Measurements from ENCODE around the gene OR1L6.

Gene OR1L6, protein sequence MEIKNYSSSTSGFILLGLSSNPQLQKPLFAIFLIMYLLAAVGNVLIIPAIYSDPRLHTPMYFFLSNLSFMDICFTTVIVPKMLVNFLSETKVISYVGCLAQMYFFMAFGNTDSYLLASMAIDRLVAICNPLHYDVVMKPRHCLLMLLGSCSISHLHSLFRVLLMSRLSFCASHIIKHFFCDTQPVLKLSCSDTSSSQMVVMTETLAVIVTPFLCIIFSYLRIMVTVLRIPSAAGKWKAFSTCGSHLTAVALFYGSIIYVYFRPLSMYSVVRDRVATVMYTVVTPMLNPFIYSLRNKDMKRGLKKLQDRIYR

DNA sequence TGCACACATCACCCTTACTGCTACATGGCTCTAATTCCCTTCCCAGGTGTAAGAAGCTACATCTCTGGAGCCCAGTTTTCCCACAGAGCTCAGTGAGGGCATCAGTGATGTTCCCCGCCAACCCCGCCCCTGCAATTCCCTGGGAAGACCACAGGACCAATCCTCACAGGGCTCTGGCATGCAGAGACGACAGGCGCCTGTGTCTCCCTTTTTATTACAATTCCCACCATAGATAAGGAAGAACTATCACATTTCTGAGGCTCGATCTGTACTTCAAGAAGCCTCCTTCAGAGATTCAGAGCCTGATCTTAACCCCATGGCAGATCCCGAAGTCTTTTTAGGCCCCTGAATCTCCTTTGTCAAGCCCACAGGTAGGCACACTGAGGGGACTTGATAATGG lies at the start of gene OR1L6:
Gene OR1L6, plus strand, starts transcription at position 301 of the 400 bp plus-strand sequence. CDS start 7,545 bp downstream, outside the sequence.
- no peak for DNase-seq

DNA sequence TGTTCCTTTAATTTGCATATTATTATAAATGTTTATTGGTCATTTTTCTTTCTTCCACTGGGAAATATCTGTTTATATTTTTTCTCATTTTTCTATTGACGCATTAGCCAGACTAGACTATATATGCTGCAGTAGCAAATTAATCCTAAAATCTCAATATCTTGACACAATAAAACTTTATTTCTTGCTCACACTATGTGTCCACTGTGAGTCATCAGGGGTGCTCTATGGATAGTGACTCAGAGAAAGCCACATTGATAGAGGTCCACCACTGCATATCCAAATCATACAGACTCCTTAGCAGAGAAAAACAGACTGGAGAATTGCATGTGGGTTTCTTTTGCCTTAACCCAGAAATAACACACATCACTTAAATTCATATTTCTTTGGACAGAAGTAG lies 46.4 kb upstream of the OR1L6 start:
- no peak for DNase-seq

DNA sequence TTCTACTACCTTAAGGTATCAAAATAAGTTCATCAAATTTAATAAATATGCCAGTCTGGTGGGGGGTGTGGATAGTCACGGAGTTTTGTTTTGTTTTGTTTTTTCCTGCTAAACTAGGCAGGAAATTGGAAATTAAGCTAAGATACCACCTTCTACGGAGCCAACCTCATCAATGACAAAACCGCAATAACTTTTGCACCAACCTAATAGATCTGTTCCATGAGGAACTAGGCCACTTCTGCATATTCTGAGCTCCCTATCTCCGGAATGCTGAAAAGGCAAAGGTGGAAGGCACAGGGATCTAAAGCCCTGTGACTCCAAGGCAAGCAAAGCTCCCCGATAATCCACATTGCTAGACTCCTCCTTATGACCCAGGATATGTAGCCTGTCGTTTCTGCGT lies 24.1 kb upstream of the OR1L6 start:
- DNase-seq, result no peak

DNA sequence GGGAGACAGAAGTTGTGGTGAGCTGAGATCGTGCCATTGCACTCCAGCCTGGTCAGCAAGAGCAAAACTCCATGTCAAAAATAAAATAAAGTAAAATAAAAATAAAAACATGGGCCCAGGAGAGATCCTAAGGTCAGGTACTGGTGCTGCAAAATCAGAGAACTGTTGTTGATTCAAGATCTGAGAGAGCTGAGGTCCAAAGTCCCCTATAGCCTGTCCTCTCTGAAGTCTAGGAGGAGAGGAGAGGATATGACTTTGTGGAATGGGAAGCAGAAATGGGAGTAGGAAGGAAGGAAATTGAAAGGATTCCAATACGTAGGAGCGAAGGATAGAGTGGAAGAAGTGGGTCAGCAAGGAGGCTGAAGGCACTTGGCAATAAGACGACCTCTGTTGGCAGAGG lies 22.9 kb upstream of the OR1L6 start:
- DNase-seq, result no peak

DNA sequence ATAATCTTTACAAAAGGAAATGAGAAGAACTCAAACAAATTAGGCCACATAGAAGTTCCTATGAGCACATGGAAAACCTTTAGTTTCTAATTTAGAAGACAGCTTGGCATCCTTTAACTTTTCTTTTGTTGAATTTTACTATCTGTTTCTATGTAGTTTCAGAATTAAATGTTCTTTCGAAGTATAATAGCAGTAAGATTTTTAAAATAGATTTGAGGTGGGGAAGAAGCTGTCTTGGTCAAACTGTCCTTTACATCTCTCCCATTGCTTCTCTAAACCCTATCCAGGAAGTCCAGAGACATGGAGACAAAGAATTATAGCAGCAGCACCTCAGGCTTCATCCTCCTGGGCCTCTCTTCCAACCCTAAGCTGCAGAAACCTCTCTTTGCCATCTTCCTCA lies 18.4 kb upstream of the OR1L6 start, which contains the start of gene OR1L4:
Gene OR1L4, plus strand, starts transcription at position 301 of the 400 bp plus-strand sequence. Its CDS starts 0 bp downstream, at position 301.
- no peak for DNase-seq

DNA sequence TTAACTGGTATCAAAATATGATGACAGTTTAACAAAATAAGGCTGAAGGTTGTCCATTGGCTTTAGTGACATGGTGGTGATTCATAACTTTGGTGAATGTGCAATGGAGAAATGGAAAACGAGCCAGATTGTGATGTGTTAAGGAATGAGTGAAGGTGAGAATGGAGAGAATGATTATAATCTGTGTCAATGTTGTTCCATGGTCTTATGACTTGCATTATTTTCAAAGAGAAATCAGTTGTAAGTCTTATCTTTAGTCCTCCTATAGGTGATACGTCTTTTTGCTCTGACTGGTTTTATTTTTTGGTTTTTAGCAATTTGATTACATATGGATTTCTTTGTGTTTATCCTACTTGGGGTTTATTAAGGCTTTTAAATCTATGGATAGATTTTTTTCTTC lies 12.7 kb downstream of the OR1L6 start:
- DNase-seq, result no peak

DNA sequence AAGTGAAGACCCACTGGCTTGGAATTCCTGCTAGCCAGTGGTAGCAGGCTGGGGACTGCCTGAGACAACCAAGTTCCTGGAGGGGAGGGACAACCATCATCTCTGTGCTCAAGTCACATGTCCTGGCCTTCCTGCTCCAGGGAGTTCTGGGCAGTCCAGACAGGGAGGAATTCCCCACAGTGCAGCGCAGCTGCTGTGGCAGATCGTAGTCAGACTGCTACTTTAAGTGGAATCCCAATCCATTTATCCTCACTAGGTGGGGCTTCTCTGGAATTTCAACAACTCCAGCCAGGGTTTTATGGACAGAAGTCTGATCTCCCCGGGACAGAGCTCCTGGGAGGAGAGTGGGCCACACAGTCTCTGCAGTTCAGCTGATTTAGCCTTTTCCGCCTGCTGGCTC lies 25.7 kb downstream of the OR1L6 start:
- DNase-seq, result no peak

DNA sequence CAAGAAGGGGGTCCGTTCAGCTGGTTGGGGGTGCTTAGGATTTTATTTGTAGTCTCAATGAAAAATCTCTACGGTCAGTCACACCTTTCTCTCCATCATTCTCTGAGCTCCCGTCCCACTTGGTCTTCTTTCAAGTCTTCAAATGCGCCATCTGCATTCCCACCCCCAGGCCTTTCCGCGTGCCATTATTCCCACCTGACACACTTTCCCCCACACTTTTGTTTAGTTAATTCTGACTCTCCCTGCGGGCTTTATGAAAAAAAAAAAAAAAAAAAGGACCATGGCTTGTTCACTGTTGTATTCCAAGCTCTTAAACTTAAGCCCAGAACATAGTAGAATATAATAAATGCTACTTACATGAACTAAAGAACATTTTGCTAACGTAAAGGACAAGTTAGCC lies 34.9 kb downstream of the OR1L6 start:
- no peak for DNase-seq

DNA sequence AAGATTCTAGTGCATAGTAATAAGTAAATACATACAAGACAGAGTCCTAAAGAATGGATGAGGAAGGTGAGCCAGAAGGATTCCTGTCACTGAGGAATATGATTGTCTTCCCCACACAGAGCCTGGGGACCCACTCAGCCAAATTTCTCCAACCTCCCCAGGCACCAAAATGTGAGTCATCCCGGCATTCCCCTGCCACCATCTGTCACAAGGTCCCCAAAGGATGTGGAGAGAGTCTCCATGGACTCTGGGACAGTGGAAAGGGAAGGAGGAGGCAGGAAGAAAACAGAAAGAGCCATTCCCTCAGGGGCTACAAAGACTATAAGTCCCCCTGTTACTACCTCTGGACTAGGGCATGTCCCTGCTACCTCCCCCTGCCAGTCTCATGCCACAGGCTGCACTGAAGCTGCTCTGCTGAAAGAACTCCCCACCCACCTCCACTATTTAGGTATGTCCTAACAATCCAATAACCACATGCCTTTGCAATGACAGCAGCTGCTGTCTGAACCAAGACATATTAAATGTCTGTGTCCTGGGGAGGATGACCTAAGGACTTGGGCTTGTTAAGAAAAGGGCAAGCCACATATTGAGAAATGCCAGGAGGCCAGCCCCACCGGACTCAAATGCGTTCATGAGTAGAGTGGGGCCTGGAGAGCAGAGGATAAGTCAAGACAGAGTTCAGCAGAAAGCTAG lies 36.0 kb downstream of the OR1L6 start:
- DNase-seq, result no peak

DNA sequence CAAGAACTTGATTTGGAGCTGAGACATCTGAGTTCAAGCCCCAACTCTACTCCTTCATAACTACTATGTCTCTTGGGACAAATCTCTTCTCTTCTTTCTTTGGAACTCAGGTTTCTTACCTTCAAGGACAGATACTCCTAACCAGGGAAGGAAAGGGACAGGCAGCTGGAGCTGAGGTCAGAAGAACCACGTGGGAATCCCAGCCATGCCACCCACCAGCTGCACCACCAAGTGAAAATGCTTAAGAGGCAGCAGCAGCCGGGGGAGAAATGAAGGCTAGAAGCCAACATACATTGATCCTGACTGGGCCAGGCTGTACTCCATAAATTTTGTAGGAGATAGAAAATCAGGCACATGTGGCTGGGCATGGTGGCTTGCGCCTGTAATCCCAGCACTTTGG lies 37.1 kb downstream of the OR1L6 start:
- DNase-seq, result no peak

DNA sequence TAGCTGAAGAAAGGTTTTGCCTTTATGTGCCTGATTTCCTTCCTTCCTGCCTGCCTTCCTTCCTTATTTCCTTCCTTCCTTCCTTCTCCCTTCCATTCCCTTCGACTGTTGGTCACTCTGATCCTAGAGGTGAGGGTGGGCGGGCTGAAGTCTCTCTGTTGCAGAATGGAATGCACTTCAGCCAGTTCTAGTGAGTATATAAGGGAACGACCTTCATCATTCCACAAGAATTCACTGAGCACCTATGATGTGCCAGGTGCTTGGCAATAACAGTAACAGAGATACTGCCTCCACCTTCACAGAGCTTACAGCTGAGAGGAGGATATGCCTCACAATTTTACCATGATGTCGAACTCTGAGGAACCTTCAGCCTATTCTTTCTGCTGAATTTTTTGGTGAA lies 37.9 kb downstream of the OR1L6 start:
- DNase-seq, result no peak

DNA sequence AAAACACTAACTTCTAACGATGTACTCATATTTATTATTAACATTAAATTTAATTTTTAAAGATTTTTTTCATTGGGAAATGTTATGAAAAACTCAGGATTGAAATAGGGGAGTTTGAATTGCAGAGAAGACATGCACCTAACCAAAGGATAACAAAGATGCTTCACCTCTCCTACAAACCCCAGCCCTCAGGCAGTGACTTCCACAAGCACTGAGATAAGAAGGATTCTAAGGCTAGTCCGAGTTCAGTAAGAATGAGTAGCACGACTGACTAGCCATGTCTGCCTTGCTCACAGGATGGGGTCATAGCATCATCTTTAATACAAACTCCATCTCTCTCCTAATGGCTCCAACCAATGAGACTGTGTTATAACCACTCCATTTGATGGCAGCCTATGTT lies 39.6 kb downstream of the OR1L6 start:
- no peak for DNase-seq

DNA sequence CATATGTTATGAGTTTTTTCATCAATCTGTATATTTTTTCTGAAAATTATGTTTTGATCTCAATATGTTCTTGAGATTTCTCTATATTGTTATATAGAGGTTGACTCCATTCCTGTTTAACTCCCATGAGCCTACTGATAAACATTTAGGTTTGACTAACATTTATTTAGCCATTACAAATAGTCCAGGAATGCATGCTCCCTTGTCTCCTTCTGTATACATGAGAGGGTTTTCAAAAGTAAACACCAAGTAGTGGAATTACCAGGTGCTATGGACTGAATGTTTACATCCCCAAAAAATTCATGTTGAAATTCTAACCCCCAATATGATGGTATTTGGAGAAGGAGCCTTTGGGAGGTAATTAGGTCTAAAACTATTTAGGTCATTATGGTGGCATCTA lies 43.2 kb downstream of the OR1L6 start:
- no peak for DNase-seq

DNA sequence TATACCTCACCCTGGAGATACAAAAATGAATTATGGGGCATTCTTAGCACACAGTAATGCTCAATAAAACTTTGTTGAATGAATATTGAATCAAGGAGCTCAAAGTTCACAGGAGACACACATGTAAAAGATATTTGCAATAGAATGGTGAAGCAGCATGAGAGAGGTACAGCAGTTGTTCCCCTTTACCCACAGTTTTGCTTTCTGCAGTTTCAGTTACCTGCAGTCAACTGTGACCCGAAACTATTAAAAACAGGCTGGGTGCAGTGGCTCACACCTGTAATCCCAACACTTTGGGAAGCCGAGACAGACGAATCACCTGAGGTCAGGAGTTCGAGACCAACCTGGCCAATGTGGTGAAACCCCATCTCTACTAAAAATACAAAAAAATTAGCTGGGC lies 44.2 kb downstream of the OR1L6 start:
- no peak for DNase-seq

DNA sequence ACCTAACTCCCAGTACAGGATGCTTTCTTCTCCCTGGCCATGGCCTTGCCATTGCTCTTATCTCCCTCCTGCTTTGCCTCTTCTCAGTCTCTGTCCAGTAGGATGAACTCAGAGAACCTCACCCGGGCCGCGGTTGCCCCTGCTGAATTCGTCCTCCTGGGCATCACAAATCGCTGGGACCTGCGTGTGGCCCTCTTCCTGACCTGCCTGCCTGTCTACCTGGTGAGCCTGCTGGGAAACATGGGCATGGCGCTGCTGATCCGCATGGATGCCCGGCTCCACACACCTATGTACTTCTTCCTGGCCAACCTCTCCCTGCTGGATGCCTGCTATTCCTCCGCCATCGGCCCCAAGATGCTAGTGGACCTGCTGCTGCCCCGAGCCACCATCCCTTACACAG lies 46.7 kb downstream of the OR1L6 start, which contains the start of gene OR5C1:
Gene OR5C1, plus strand, starts transcription at position 103 of the 400 bp plus-strand sequence. Its CDS starts 0 bp downstream, at position 103.
- DNase-seq, result no peak

DNA sequence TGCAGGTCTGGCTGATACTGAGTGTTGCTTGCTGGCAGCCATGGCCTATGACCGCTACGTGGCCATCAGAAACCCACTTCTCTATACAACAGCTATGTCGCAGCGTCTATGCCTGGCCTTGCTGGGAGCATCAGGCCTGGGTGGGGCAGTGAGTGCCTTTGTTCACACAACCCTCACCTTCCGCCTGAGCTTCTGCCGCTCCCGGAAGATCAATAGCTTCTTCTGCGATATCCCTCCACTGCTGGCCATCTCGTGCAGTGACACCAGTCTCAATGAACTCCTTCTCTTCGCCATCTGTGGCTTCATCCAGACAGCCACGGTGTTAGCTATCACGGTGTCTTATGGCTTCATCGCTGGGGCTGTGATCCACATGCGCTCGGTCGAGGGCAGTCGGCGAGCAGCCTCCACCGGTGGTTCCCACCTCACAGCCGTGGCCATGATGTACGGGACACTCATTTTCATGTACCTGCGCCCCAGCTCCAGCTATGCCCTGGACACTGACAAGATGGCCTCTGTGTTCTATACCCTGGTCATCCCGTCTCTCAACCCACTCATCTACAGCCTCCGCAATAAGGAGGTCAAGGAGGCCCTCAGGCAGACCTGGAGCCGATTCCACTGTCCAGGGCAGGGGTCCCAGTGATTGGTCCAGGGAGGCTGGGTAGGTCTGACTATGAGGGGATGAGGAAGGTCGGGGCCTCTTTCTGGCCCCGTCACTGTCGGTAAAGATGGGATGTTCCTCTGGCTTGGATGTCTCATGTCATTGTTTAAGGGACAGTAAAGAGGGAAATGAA lies 47.3 kb downstream of the OR1L6 start:
- DNase-seq, result no peak

DNA sequence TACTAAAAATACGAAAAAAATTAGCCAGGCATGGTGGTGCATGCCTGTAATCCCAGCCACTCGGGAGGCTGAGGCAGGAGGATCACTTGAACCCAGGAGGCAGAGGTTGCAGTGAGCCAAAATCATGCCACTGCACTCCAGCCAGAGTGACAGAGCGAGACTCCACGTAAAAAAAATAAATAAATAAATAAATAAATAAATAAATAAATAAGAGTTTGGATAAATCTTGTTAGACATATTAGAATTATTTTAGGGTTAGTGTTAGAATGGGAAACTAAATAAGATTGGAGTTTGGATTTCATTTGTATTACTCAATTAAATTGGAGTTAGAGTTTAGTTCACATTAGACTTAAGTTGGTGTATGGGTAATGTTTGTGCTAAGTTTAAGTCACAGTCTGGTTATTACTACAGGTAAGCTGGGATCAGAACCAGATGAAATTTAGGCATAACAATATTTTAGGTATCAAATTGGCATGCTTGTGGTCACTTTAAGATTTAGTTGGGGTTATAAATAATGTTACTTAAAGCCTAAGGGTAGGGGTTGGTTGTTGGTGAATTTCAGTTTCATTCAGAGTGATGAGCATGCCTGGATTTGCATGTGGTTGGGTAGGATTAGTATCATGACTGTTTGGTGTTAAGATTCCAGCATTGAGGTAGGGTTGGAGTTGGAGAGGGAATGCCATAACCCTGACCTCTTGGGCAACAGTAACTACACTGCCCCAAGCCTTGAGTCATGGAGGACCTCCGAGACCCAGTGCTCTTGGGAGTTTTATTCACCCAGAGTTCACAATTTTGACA lies 50.0 kb downstream of the OR1L6 start:
- no peak for DNase-seq

DNA sequence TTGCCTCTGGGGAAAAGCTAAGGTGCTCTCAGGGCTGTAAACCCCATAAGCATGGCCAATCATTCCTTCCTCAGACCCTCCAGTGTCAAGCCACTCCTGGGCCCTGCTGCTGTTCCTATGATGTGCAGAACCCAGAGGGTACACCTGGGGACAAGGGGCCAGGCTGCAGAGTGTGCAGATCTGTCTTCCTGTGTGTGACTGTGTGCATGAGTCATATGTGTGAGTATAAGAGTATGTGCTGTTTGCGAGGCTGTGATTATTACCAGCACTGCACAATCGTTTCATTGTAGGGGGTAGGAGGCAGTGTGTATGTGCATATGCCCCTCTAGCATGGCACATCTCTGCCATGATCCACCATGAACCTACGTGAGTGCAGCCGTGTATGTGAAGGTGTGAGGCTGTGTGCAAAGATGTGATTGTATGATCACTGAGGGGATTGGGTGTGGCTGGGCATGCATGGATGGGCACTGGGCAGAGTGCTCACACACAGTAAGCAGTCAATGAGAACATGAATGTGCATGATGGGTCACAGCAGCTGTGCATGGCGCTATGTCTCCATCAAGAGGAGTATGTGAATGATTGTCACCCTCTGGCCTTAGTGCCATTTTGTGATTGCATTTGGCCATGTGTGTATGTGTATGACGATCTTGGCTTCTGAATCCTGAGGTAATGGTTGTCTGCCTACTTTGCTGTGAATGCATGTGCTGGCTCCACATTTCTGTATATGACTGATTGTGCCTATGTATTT lies 55.4 kb downstream of the OR1L6 start:
- DNase-seq, result no peak
